ENCODE data around the gene ABHD10.

Gene ABHD10

DNA sequence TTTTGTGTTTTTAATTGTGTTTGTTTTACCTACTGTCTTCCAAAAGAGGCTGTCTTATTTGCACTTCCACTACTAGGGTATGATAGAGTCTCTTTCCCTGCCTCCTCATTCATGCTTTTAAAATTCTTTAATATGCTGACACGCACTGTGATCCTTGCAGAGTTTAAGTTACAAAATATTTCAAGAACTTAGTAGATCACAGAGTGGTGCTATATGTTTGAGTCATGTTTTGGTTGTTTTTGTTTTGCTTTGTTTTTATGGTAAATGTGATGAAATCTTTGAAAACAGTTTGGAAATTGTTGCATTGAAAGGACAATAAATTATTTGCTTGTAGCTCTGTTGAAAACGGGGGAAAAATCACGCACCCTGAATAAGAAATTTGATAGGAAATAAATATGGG lies 5.9 kb upstream of the ABHD10 start:
- no peaks in the 10 kb centered on the region for H3F3A ChIP-seq (ENCODE audit: insufficient read depth)
- H2AFZ ChIP-seq (ENCODE audit: low read depth, low read length, severe bottlenecking), result no peak overlapping the region
- no peaks in the 10 kb centered on the region for H3K9me2 ChIP-seq (replicated peaks; ENCODE audit: insufficient read depth, low read length)
- H3K36me3 ChIP-seq (ENCODE audit: low read length), result no peaks in the 10 kb centered on the region
- no peak overlapping the region for H3K27ac ChIP-seq (ENCODE audit: low read depth, low read length)
- H3K4me2 ChIP-seq (ENCODE audit: low read depth, low read length, poor library complexity, severe bottlenecking), result no peak overlapping the region
- no peak overlapping the region for H3K9ac ChIP-seq (ENCODE audit: low read length)
- no peaks in the 10 kb centered on the region for H4K20me1 ChIP-seq (ENCODE audit: low read depth, low read length)
- no peaks in the 10 kb centered on the region for H3K9me3 ChIP-seq (ENCODE audit: insufficient read depth, low read length)
- TF ChIP-seq EZH2phosphoT487 (conservative IDR thresholded peaks at IDR 0.05; ENCODE audit: low read length), result no peak
- no peak for TF ChIP-seq CTCF (IDR thresholded peaks at IDR 0.05; ENCODE audit: insufficient read depth, low read length, poor library complexity, severe bottlenecking)
- H3K79me2 ChIP-seq (ENCODE audit: insufficient read depth, low read length), result no peaks in the 10 kb centered on the region
- H3K4me3 ChIP-seq (ENCODE audit: insufficient read depth, low read length, poor library complexity, severe bottlenecking), result no peak overlapping the region
- no peaks in the 10 kb centered on the region for H3K27me3 ChIP-seq (ENCODE audit: low read length)

GRCh38 chr3:111975131-111975530 lies 3.7 kb upstream of the ABHD10 start:
- Histone ChIP-seq H3K79me2 (ENCODE audit: insufficient read depth, low read length) (peaks cover 11% of the 10 kb centered on the region), H2AFZ (ENCODE audit: low read depth, low read length, severe bottlenecking) (no peak overlapping the region)

GRCh38 chr3:111976254-111976653 lies 2.6 kb upstream of the ABHD10 start:
- H3F3A ChIP-seq (ENCODE audit: insufficient read depth), result peaks cover 7% of the 10 kb centered on the region; the same call in 1 of the 2 replicates
- peaks cover 22% of the 10 kb centered on the region for H3K79me2 ChIP-seq (ENCODE audit: insufficient read depth, low read length)
- H3K4me2 ChIP-seq (ENCODE audit: low read depth, low read length, poor library complexity, severe bottlenecking), result no peak overlapping the region
- no peak overlapping the region for H3K9ac ChIP-seq (ENCODE audit: low read length)
- no peak overlapping the region for H3K4me3 ChIP-seq (ENCODE audit: insufficient read depth, low read length, poor library complexity, severe bottlenecking)
- H2AFZ ChIP-seq (ENCODE audit: low read depth, low read length, severe bottlenecking), result no peak overlapping the region
- TF ChIP-seq CTCF (IDR thresholded peaks at IDR 0.05; ENCODE audit: insufficient read depth, low read length, poor library complexity, severe bottlenecking) (no peak), EZH2phosphoT487 (conservative IDR thresholded peaks at IDR 0.05; ENCODE audit: low read length) (no peak)
- no peaks in the 10 kb centered on the region for H3K9me2 ChIP-seq (replicated peaks; ENCODE audit: insufficient read depth, low read length)
- H4K20me1 ChIP-seq (ENCODE audit: low read depth, low read length), result no peaks in the 10 kb centered on the region
- H3K9me3 ChIP-seq (ENCODE audit: insufficient read depth, low read length), result no peaks in the 10 kb centered on the region
- no peaks in the 10 kb centered on the region for H3K27me3 ChIP-seq (ENCODE audit: low read length)
- H3K36me3 ChIP-seq (ENCODE audit: low read length), result no peaks in the 10 kb centered on the region
- no peak overlapping the region for H3K27ac ChIP-seq (ENCODE audit: low read depth, low read length)

More at GRCh38 chr3:111975131-111975530, 3.7 kb upstream of the ABHD10 start:
- Histone ChIP-seq H3K4me3 (ENCODE audit: insufficient read depth, low read length, poor library complexity, severe bottlenecking) (no peak overlapping the region), H3K9ac (ENCODE audit: low read length) (no peak overlapping the region), H4K20me1 (ENCODE audit: low read depth, low read length) (no peaks in the 10 kb centered on the region), H3K27me3 (ENCODE audit: low read length) (no peaks in the 10 kb centered on the region), H3K36me3 (ENCODE audit: low read length) (no peaks in the 10 kb centered on the region), H3K9me3 (ENCODE audit: insufficient read depth, low read length) (no peaks in the 10 kb centered on the region), H3K4me2 (ENCODE audit: low read depth, low read length, poor library complexity, severe bottlenecking) (no peak overlapping the region), H3K9me2 (replicated peaks; ENCODE audit: insufficient read depth, low read length) (no peaks in the 10 kb centered on the region), H3F3A (ENCODE audit: insufficient read depth) (peaks cover 7% of the 10 kb centered on the region; the same call in 1 of the 2 replicates), H3K27ac (ENCODE audit: low read depth, low read length) (no peak overlapping the region)
- no peak for TF ChIP-seq CTCF (IDR thresholded peaks at IDR 0.05; ENCODE audit: insufficient read depth, low read length, poor library complexity, severe bottlenecking)
- no peak for TF ChIP-seq EZH2phosphoT487 (conservative IDR thresholded peaks at IDR 0.05; ENCODE audit: low read length)

All from SU-DHL-6 (cell line).